NT2/D1 (cell line): ENCODE measurements around the gene EPB41.

Source experiments
- YY1 ChIP-seq: IDR thresholded peaks from 2 replicates; pipeline ENCODE4 v1.6.1; 2011; ENCODE audit not compliant: insufficient read length, insufficient read depth
- ZNF274 ChIP-seq: IDR thresholded peaks from 2 replicates; pipeline ENCODE4 v1.6.1; 2011; ENCODE audit warnings: mild to moderate bottlenecking, low read depth, low read length

DNA sequence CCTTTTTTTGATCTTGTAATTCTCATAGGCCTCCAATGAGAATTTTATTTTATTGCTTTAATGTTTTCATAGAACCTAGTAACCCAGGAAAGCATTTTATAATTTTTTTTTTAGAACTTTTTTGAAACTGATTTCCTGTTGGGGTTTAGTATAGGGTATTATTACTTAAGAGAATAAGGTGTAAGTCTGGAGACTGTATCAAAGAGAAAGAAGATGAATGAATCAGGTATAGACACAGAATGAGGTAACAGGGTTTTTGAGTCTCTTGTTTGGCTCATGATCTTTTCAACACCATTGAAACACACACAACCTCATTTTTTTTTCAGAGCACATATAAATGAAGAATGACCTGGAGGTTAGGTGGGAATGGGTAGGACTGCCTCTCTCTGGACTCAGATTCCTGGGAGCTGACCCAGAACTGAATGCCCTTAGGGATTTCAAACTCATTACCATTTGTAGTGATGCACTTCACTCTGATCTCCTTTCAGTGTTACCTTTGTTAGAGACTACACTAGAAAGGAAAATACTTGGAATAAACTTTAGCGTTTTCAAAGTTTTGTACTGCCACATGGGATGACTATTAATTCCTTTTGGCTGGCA lies 51.0 kb downstream of the EPB41 start:
- TF ChIP-seq ZNF274 (no peak), YY1 (no peak)
